A549 (cell line): ENCODE measurements around the gene IL12A. TPM values are rescaled to one million over a fixed set of nuclear protein-coding genes. Genes with fewer than 3 reads are reported as not detected.

Source experiments
- ATAC-seq, 2 experiments: fragments of 200-7000 bp in 1 of 2; fragments of >200 bp in 1 of 2; cut with Nextera tagmentation in 1 of 2; cut with Tn5 transposase in 1 of 2; 3 replicates each; pipeline versions ENCODE4 v1.8.0 to v1.9.1; 2018 to 2020; ENCODE audit warnings: mild to moderate bottlenecking in 1 of 2, moderate library complexity in 1 of 2
- CTCF ChIA-PET: fragments of 300-600 bp; sonication (Branson Sonifier 250); formaldehyde crosslinking; extraction: SDS; loops from one replicate; lab custom pipeline; 2021; ENCODE audit warnings: antibody characterized with exemption, inconsistent platforms; lab: Yijun Ruan, JAX
- POLR2A ChIA-PET: fragments of 350-600 bp; formaldehyde crosslinking; extraction: SDS; loops from one replicate; lab custom pipeline; 2021; ENCODE audit warnings: antibody characterized with exemption, inconsistent platforms; lab: Yijun Ruan, JAX
- DNase-seq, 2 experiments: peaks; one replicate each; pipeline versions ENCODE4 v3.0.0 to v3.0.0-alpha.2; 2011 to 2016; ENCODE audit warnings: low read depth in 1 of 2, low spot score in 1 of 2
- FAIRE-seq: peaks from 2 replicates; lab custom pipeline; 2011; peaks lifted over from hg19 to GRCh38; lab: Jason Lieb, UNC
- H3K27ac ChIP-seq, 2 experiments: fragments of >200 bp; sonication (Bioruptor Twin); formaldehyde crosslinking; 3 replicates each; pipeline ENCODE4 v1.5.1; 2016 to 2017
- H3K4me1 ChIP-seq: fragments of >200 bp; sonication (Bioruptor Twin); formaldehyde crosslinking; 3 replicates; pipeline ENCODE4 v1.6.1; 2016
- H3K4me2 ChIP-seq: fragments of >200 bp; sonication (Bioruptor Twin); formaldehyde crosslinking; 3 replicates; pipeline ENCODE4 v1.6.1; 2016
- H3K4me3 ChIP-seq: fragments of >200 bp; sonication (Bioruptor Twin); formaldehyde crosslinking; 3 replicates; pipeline ENCODE4 v1.5.1; 2016
- H3K9me3 ChIP-seq: fragments of >200 bp; sonication (Bioruptor Twin); formaldehyde crosslinking; 3 replicates; pipeline ENCODE4 v1.6.1; 2016
- BHLHE40 ChIP-seq: IDR thresholded peaks from 2 replicates; pipeline ENCODE4 v1.6.1; 2012; ENCODE audit warnings: low read depth, low read length, inconsistent platforms
- CBX2 ChIP-seq: fragments of 200-600 bp; sonication (generic); IDR thresholded peaks from 2 replicates; pipeline ENCODE4 v1.6.1; 2016; ENCODE audit warnings: low read depth, mild to moderate bottlenecking, borderline replicate concordance
- CBX8 ChIP-seq: fragments of 200-600 bp; sonication (generic); IDR thresholded peaks from 2 replicates; pipeline ENCODE4 v1.6.1; 2016
- CEBPB ChIP-seq, 2 experiments: fragments of >200 bp in 1 of 2; sonication (Bioruptor Twin) in 1 of 2; formaldehyde crosslinking in 1 of 2; IDR thresholded peaks; 2 replicates each; pipeline ENCODE4 v1.6.1; 2012 to 2016
- CHD2 ChIP-seq: fragments of 150-350 bp; IDR thresholded peaks from 2 replicates; pipeline ENCODE4 v1.6.1; 2014; ENCODE audit warnings: low read length; ENCODE audit not compliant: partially characterized antibody
- CHD4 ChIP-seq: fragments of 200-600 bp; sonication (generic); IDR thresholded peaks from 2 replicates; pipeline ENCODE4 v1.6.1; 2016; ENCODE audit warnings: antibody characterized with exemption, mild to moderate bottlenecking, borderline replicate concordance
- FOSB ChIP-seq: fragments of 250-450 bp; sonication (Bioruptor Pico); IDR thresholded peaks from 2 replicates; pipeline ENCODE4 v1.5.0; 2020; ENCODE audit warnings: mild to moderate bottlenecking, moderate library complexity
- FOSL2 ChIP-seq, 2 experiments: fragments of 450-650 bp in 1 of 2; fragments of >200 bp in 1 of 2; sonication (Bioruptor Twin) in 1 of 2; formaldehyde crosslinking; IDR thresholded peaks; 2 replicates each; pipeline versions ENCODE4 v1.5.0 to v1.6.1; 2016 to 2020; ENCODE audit warnings: mild to moderate bottlenecking in 1 of 2, moderate library complexity in 1 of 2
- GATA3 ChIP-seq: IDR thresholded peaks from 2 replicates; pipeline ENCODE4 v1.6.1; 2012; ENCODE audit warnings: borderline replicate concordance
- HES2 ChIP-seq: fragments of >200 bp; sonication (Bioruptor Twin); formaldehyde crosslinking; IDR thresholded peaks from 2 replicates; pipeline ENCODE4 v1.6.1; 2016
- HEYL ChIP-seq: fragments of 250-450 bp; sonication (Bioruptor Pico); IDR thresholded peaks from 2 replicates; pipeline ENCODE4 v1.8.0; 2021; ENCODE audit warnings: mild to moderate bottlenecking, moderate library complexity
- HMGXB4 ChIP-seq: fragments of 250-450 bp; sonication (Bioruptor Pico); IDR thresholded peaks from 2 replicates; pipeline ENCODE4 v1.5.0; 2021; ENCODE audit warnings: mild to moderate bottlenecking, moderate library complexity, borderline replicate concordance
- KDM1A ChIP-seq: fragments of 200-600 bp; sonication (generic); IDR thresholded peaks from 2 replicates; pipeline ENCODE4 v1.6.1; 2016; ENCODE audit warnings: low read depth, mild to moderate bottlenecking
- KDM5A ChIP-seq: fragments of 200-600 bp; sonication (generic); IDR thresholded peaks from 2 replicates; pipeline ENCODE4 v1.6.1; 2016; ENCODE audit warnings: antibody characterized with exemption, mild to moderate bottlenecking
- MAFK ChIP-seq: fragments of 450-650 bp; IDR thresholded peaks from 2 replicates; pipeline ENCODE4 v1.6.1; 2014; ENCODE audit not compliant: partially characterized antibody
- NFE2L2 ChIP-seq: fragments of 150-350 bp; conservative IDR thresholded peaks from 2 replicates; pipeline ENCODE4 v1.6.1; 2014; ENCODE audit warnings: low read length
- NR3C1 ChIP-seq: fragments of >200 bp; sonication (Bioruptor Twin); formaldehyde crosslinking; IDR thresholded peaks from 3 replicates; pipeline ENCODE4 v1.6.1; 2017
- PHF8 ChIP-seq: fragments of 200-600 bp; sonication (generic); IDR thresholded peaks from 2 replicates; pipeline ENCODE4 v1.6.1; 2016; ENCODE audit warnings: low read depth, mild to moderate bottlenecking, antibody characterized with exemption, moderate library complexity, borderline replicate concordance
- RAD21 ChIP-seq, 2 experiments: fragments of >200 bp in 1 of 2; sonication (Bioruptor Twin) in 1 of 2; formaldehyde crosslinking in 1 of 2; IDR thresholded peaks in 1 of 2; conservative IDR thresholded peaks in 1 of 2; 2 replicates in 1 of 2; 3 replicates in 1 of 2; pipeline ENCODE4 v1.6.1; 2012 to 2018; ENCODE audit warnings: inconsistent platforms in 1 of 2
- RCOR1 ChIP-seq: fragments of 150-350 bp; IDR thresholded peaks from 2 replicates; pipeline ENCODE4 v1.6.1; 2014; ENCODE audit warnings: antibody characterized with exemption, low read length, low read depth
- RNF2 ChIP-seq: fragments of 200-600 bp; sonication (generic); IDR thresholded peaks from 2 replicates; pipeline ENCODE4 v1.6.1; 2016; ENCODE audit warnings: low read depth, mild to moderate bottlenecking, antibody characterized with exemption, moderate library complexity, borderline replicate concordance
- SREBF2 ChIP-seq: fragments of 450-650 bp; IDR thresholded peaks from 2 replicates; pipeline ENCODE4 v1.6.1; 2014; ENCODE audit warnings: mild to moderate bottlenecking, moderate library complexity
- ZC3H11A ChIP-seq: fragments of 450-650 bp; IDR thresholded peaks from 2 replicates; pipeline ENCODE4 v1.6.1; 2014; ENCODE audit warnings: antibody characterized with exemption, mild to moderate bottlenecking
- ZFP36 ChIP-seq: fragments of 450-650 bp; IDR thresholded peaks from 2 replicates; pipeline ENCODE4 v1.6.1; 2014; ENCODE audit warnings: borderline replicate concordance; ENCODE audit not compliant: partially characterized antibody
- WGBS: methylation state at CpG from one replicate; pipeline ENCODE4 v1.1.6; 2017; ENCODE audit errors: missing lambda C conversion rate; 5-methylcytosine and 5-hydroxymethylcytosine counted together
- polyA plus RNA-seq, 4 experiments: library from polyadenylated mRNA; depleted of rRNA in 3 of 4; stranded (reverse); fragments of >200 nt; fragmentation: RNase III in 1 of 4; extraction: RNeasy Plus Mini Kit Qiagen cat#74134 plus additional on column Dnase treatment in 1 of 4; gene quantifications; 2 replicates in 3 of 4; 3 replicates in 1 of 4; pipeline ENCODE4 v1.2.3, GENCODE V29; 2011 to 2017
- TF ChIP-seq, protein P1 (sequence below): fragments of >200 bp; sonication (Bioruptor Twin); formaldehyde crosslinking; IDR thresholded peaks from 3 replicates; pipeline ENCODE4 v1.6.1; 2016
- TF ChIP-seq, protein P2 (sequence below): IDR thresholded peaks from 2 replicates; pipeline ENCODE4 v1.6.1; 2012

The IL12A gene
- polyA plus RNA-seq, 2 of the 4 experiments (the other 2 are of a cell fraction), result 1.3 to 1.7 TPM

DNA sequence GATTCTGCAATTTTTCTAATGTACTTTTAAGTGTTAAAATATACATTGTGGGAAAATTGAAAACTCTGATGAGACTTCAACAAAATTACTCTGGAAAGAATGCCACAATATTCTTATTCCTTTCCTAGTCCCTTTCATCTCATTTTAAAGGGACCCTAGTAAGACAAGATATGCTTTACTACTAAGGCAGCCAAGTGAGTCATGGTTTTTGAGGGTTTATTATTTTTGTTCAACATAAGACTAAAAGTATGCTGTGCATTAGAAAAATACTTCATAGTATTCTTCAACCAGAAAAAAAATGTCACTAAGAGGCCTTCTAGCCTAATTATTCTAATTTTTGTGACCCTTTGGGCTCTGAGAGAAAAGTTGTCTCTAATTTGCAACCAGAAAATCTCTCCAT, 7.4 kb downstream of the IL12A start (continued):
- TF ChIP-seq CHD2 (no peak), HMGXB4 (CRISPR knock-in tag) (no peak), CBX2 (no peak)

GRCh38 chr3:159996959-159997358, 8.3 kb downstream of the IL12A start:
- WGBS, result 76% methylated on average over 7 of the region's 7 CpGs
- Histone ChIP-seq H3K4me2 (no peak overlapping the region), H3K4me1 (0 out of 3 replicates have a peak, but pooled peaks cover 4% of the 10 kb centered on the region), H3K9me3 (no peaks in the 10 kb centered on the region), H3K27ac (no peak overlapping the region), H3K4me3 (no peak overlapping the region)
- ATAC-seq (no peak), DNase-seq (no peak), FAIRE-seq (no peak)
- POLR2A ChIA-PET, result no interaction called here
- CTCF ChIA-PET, result interaction anchor here (1.5 to 16.4 kb wide), 3 partner anchors 9 to 112 kb away, joined by 5 to 450 read pairs (median 11); no protein-coding TSS in a partner anchor
- TF ChIP-seq ZC3H11A (no peak), CEBPB (IDR thresholded peaks at IDR 0.05) (no peak), KDM1A (no peak), MAFK (no peak), HES2 (no peak), HMGXB4 (CRISPR knock-in tag) (no peak), NR3C1 (no peak), BHLHE40 (no peak), SREBF2 (no peak), RCOR1 (no peak), ZFP36 (no peak), CHD4 (no peak), KDM5A (no peak), RNF2 (no peak), NFE2L2 (no peak), CBX8 (no peak)
- TF ChIP-seq, protein P1, sequence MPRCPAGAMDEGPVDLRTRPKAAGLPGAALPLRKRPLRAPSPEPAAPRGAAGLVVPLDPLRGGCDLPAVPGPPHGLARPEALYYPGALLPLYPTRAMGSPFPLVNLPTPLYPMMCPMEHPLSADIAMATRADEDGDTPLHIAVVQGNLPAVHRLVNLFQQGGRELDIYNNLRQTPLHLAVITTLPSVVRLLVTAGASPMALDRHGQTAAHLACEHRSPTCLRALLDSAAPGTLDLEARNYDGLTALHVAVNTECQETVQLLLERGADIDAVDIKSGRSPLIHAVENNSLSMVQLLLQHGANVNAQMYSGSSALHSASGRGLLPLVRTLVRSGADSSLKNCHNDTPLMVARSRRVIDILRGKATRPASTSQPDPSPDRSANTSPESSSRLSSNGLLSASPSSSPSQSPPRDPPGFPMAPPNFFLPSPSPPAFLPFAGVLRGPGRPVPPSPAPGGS, result no peak
- TF ChIP-seq, all 56 proteins: peak for 0

GRCh38 chr3:160001148-160001760, 12.6 kb downstream of the IL12A start:
- Histone ChIP-seq H3K9me3 (no peaks in the 10 kb centered on the region), H3K4me2 (no peak overlapping the region), H3K4me3 (no peak overlapping the region), H3K4me1 (no peaks in the 10 kb centered on the region; the same call in 2 of the 3 replicates), H3K27ac (no peak overlapping the region)
- WGBS, result 78% methylated on average over 7 of the region's 7 CpGs
- POLR2A ChIA-PET, result no interaction called here
- DNase-seq (no peak), ATAC-seq (no peak), FAIRE-seq (no peak)
- CTCF ChIA-PET, result interaction anchor here (8.9 to 16.4 kb wide), 3 partner anchors 12 to 174 kb away, joined by 130 to 450 read pairs (median 158); partner anchors contain the start of gene IL12A
- no peak for TF ChIP-seq CBX8
- no peak for TF ChIP-seq RAD21 (conservative IDR thresholded peaks at IDR 0.05 in 1 of 2, IDR thresholded peaks at IDR 0.05 in 1 of 2)
- TF ChIP-seq ZC3H11A, result no peak
- TF ChIP-seq FOSB (CRISPR knock-in tag), result no peak
- TF ChIP-seq, protein P2, sequence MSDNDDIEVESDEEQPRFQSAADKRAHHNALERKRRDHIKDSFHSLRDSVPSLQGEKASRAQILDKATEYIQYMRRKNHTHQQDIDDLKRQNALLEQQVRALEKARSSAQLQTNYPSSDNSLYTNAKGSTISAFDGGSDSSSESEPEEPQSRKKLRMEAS, result no peak
- no peak for TF ChIP-seq CEBPB (IDR thresholded peaks at IDR 0.05)
- TF ChIP-seq HES2, result no peak
- TF ChIP-seq HEYL, result no peak
- no peak for TF ChIP-seq PHF8
- no peak for TF ChIP-seq GATA3
- no peak for TF ChIP-seq FOSL2 (IDR thresholded peaks at IDR 0.05)
- TF ChIP-seq FOSL2 (CRISPR knock-in tag; IDR thresholded peaks at IDR 0.05), result no peak
